KOPT-K1 (cell line): ENCODE results near the gene ATP9A.

Experiments
- H3K27ac ChIP-seq: fragments of 200-600 bp; sonication (generic); 2 replicates; pipeline ENCODE4 v1.5.1; 2016; ENCODE audit warnings: antibody characterized with exemption, mild to moderate bottlenecking, low read depth, low read length; ENCODE audit not compliant: poor library complexity, severe bottlenecking
- H3K36me3 ChIP-seq: fragments of 200-600 bp; sonication (generic); 2 replicates; pipeline ENCODE4 v1.5.1; 2017; ENCODE audit warnings: antibody characterized with exemption, mild to moderate bottlenecking, low read length, moderate library complexity; ENCODE audit not compliant: insufficient read depth
- H3K9me3 ChIP-seq: fragments of 200-600 bp; sonication (generic); 2 replicates; pipeline ENCODE4 v1.5.1; 2017; ENCODE audit warnings: antibody characterized with exemption, low read length, mild to moderate bottlenecking; ENCODE audit not compliant: insufficient read depth, poor library complexity, severe bottlenecking

Gene ATP9A

DNA sequence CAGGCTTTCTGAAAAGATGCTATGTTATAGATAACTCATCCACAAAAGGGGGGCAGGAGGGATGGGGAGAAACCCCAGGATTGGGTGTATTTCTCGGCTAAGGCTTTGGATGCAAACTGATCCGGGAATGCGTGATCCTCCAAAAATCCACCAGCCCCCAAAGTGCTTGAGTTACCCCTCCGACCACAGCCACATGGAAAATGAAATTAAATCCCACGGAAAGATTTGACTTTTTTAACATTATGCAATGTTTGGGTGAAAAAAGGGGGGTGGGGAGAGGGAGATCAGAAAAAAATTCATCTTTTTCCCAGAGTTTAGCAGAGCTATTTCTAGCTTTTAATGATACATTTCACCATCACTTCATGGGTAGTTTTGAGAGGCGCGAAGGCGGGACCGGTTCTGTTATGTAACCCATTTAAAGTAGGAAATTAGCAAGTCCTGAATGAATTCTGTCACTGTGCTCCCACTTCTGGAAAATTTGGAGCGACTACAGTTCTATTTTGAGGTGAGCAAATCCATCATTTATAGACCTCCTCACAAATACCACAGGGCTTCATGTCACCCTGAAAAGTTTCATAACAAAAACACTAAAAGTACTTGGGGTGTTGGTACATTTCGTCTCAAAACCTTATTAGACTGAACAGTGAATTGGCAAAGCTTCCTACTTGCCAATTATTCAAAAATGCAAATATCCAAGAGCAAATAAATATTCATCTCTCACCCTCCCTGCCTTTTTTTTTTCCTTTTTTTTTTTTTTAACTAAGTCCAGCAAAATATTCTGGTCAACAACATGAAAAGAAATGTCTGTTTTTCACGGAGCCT lies 173.7 kb downstream of the ATP9A start:
- H3K27ac ChIP-seq, result no peak overlapping the region
- no peaks in the 10 kb centered on the region for H3K9me3 ChIP-seq
- H3K36me3 ChIP-seq, result no peaks in the 10 kb centered on the region

DNA sequence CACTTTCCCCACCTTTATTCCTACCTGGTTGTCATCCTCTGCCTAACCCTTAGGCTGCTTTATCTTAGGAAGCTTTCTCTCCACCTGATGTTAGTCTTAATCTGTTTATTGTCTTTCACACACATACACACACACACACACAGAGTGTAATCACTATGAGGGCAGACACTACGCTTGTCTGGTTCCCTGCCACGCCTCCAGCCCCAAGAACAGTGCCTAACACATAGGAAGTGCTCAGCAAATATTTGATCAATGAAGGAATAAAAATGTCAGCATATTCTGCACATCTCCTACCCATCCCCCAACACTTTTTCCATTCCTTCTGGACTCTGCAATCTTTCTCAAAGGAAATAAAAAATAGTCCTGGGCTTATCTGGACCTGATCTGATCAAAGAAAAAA lies 174.6 kb downstream of the ATP9A start:
- no peaks in the 10 kb centered on the region for H3K9me3 ChIP-seq
- no peak overlapping the region for H3K27ac ChIP-seq

DNA sequence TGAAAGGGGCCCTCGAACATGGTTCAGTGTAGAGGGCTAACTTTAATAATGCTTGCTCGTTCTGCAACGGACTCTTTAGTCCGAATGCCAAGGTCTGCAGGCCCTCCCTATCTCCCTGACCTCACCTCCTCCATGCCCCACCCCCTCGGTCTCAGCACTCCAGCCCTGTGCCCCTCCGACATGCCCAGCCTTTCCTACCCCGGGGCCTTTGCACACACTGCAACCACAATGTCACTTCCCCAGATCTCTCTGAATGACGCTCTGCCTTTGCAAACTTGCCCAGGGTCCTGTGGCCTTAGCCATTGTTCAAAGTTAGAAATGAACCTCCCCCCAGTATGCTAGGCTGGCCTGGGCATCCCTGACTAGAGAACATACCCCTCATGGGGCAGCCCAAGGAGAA lies 175.6 kb downstream of the ATP9A start:
- Histone ChIP-seq H3K36me3 (no peaks in the 10 kb centered on the region), H3K9me3 (no peaks in the 10 kb centered on the region), H3K27ac (no peak overlapping the region)

More for the DNA sequence above, 174.6 kb downstream of the ATP9A start:
- no peaks in the 10 kb centered on the region for H3K36me3 ChIP-seq

DNA sequence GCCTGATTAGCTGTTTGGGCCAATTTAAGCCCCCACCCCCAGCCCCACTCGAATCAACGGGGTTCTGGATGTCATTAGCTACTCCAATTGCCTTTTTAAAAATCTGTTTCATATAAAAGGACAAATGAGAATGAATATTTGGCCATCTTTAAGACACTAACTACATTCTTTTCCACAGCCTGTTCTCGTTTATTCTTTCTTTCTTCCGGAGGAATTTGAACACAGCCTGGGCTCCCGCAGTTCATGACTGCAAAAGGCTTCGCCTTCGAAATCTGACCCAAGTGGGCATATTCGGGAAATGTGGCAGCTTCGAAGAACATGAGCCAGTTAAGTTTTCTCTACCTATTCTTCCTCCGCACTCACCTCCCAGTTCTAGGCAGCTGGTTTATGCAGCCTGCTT lies 176.3 kb downstream of the ATP9A start:
- Histone ChIP-seq H3K36me3 (no peaks in the 10 kb centered on the region), H3K9me3 (no peaks in the 10 kb centered on the region), H3K27ac (no peak overlapping the region)

DNA sequence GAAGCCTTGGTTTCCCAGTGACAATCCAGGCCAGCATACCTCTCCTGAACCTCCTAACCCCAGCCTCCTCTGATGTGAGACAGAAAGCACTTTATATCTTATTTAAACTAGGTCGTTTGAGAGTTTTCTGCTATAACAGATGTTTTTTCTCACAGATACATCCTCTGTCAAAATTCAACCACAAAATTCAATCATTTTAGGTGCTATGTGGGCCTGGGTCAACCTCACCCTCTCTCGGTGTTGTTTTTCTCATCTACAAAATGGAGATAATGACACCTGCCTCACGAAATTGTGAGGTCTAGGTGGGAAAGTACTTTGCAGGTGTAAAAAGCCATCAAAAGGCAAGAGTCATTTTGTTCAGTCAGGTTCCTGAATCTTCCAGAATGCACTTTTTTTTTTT lies 179.4 kb downstream of the ATP9A start:
- H3K9me3 ChIP-seq, result no peaks in the 10 kb centered on the region
- no peak overlapping the region for H3K27ac ChIP-seq
- no peaks in the 10 kb centered on the region for H3K36me3 ChIP-seq

DNA sequence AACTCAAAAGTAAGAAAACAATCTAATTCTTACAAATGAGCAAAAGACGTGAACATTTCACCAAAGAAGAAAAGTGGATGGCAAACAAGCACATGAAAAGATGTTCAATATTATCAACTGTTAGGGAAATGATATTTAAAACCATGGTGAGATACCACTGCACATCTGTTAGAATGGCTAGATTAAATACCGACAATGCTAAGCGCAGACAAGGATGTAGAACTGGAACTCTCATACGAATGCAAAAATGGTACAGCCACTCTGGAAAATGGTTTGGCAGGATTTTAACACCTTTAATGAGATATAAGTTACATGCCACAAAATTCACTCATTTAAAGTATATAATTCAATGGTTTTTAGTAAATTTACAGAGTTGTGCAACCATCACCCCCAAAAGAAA lies 181.0 kb downstream of the ATP9A start:
- no peaks in the 10 kb centered on the region for H3K9me3 ChIP-seq
- no peaks in the 10 kb centered on the region for H3K36me3 ChIP-seq
- no peak overlapping the region for H3K27ac ChIP-seq

DNA sequence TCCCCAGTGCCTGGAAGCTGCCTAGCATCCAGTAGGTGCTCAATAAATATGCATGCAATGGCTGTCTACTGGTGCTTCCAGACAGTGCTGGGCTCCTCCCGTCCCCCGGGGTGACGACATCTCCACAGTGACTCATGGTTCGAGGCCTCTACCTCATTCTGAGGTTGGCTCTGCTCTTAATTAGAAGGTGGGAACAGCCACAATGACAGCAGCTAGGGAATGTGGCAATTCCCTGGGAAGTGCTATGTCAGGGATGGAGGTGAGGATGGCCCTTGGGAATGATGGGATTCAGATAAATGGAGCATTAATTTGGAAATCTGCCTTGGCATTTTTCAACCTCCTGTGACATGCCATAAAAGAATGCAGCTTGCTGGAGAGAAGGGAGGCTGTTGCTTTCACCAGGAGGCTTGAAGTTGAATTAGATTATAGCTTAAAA lies 182.2 kb downstream of the ATP9A start:
- H3K9me3 ChIP-seq, result no peaks in the 10 kb centered on the region
- no peaks in the 10 kb centered on the region for H3K36me3 ChIP-seq
- no peak overlapping the region for H3K27ac ChIP-seq

DNA sequence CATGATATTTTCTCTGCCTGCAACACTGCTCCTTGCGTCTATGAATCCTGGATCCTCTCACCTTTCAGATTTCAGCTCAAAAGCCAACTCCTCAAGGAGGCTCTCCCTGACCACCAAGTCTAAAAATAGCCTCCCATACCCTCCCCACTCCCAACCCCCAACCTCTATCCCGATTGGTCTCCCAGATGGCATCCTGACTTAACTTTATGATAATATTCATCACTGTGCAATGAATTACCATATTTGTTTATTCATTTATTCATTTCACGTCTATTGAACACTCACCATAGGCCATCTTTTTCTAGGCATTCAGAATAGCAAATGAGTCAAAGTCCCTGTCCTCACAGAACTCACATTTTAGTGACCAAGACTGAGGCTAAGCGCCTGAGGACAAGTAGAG lies 183.0 kb downstream of the ATP9A start:
- no peaks in the 10 kb centered on the region for H3K9me3 ChIP-seq
- no peak overlapping the region for H3K27ac ChIP-seq
- H3K36me3 ChIP-seq, result no peaks in the 10 kb centered on the region

DNA sequence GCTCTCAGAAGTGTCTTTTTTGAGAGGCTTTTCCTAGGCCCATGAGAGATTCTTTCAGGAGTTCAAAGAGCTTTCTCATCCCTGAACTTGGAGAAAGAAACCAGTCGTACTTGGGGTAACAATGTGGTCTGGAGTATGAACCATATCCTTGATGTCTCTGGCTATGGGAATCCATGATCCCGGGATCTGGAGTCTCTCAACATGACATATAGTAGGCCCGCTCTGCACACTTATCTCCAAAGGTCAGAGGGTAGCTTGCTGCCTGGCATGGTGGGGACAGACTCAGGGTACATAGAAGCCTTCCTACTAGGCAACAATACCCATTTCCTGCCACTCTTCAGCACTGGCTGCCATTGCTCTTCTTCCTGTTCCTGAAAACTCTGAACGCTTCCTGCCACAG lies 183.5 kb downstream of the ATP9A start:
- Histone ChIP-seq H3K9me3 (no peaks in the 10 kb centered on the region), H3K27ac (no peak overlapping the region), H3K36me3 (no peaks in the 10 kb centered on the region)

DNA sequence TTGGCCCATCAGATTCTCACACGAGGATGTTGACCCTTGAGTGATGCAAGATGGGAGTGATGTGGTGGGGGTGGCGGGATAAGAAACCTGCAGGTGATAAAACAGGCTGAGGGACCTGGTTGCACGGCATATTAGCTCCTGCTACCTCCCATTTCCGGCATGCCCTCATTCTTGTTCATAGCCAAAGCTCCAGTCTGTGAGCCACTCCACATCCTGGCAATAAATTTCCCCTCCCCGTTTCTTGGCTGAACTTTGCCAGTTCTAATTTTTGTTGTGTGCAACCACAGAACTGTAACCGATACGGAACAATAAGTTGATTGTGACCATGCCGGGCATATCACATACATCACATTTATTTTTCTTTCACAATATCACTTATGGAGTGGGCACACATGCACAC lies 184.1 kb downstream of the ATP9A start:
- H3K27ac ChIP-seq, result no peak overlapping the region
- H3K9me3 ChIP-seq, result no peaks in the 10 kb centered on the region
- no peaks in the 10 kb centered on the region for H3K36me3 ChIP-seq

DNA sequence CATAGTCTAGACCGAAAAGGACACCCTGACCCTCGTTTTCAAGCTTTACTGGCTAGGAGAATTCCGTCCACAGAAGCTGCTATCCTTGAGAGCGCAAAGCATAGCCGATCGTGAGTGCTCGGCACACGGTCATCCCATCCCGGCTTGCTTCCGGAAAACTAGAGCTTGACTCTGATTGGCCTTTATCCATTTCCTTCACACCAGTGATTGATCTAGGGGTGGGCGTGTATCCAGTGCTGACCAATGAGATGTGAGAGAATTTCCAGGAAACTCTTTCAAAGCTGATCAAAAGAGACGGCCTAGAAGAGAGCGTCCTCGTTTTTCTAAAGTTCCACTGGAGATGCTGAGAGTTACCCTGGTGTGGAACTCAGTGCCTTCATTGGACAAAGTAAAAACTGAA lies 184.7 kb downstream of the ATP9A start:
- Histone ChIP-seq H3K36me3 (no peaks in the 10 kb centered on the region), H3K9me3 (no peaks in the 10 kb centered on the region), H3K27ac (no peak overlapping the region)

DNA sequence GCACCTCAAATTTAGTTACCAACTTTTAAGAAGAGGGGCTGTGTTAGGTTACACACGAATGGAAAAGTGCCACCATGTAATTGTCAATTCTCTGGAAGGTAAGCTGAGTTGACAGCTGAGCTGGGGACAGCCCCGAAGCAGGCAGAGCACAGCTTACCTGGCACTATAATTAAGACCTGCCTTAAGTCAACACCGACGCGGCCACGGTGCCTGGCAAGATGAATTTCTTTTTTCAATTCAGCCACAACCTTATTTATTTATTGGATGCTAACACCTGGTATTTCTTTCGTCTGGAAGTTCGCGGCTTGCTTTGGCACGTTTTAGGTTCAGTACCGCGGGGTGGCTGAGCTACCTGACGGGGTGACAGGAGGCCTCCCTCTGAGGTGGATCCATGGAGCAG lies 185.1 kb downstream of the ATP9A start:
- H3K9me3 ChIP-seq, result no peaks in the 10 kb centered on the region
- H3K36me3 ChIP-seq, result no peaks in the 10 kb centered on the region
- H3K27ac ChIP-seq, result no peak overlapping the region

DNA sequence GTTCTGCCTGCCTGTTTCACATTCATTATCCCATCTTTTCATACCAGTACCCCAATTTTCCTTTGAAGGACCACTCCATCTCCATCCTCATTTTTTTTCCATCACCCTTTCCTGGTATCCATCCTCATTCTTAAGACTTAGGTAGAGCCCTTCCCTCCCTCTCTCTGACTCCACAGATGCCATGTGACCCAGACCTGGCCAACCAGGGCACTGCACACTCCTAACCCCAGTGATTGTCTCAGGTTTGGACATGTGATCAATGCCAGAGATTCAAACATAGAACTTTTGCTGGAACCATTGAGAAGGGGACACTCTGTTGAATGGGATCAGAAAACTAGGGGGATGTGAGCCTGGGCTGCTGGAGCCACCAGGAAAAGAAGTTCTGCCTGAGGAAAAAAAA lies 186.6 kb downstream of the ATP9A start:
- Histone ChIP-seq H3K27ac (no peak overlapping the region), H3K36me3 (no peaks in the 10 kb centered on the region), H3K9me3 (no peaks in the 10 kb centered on the region)

DNA sequence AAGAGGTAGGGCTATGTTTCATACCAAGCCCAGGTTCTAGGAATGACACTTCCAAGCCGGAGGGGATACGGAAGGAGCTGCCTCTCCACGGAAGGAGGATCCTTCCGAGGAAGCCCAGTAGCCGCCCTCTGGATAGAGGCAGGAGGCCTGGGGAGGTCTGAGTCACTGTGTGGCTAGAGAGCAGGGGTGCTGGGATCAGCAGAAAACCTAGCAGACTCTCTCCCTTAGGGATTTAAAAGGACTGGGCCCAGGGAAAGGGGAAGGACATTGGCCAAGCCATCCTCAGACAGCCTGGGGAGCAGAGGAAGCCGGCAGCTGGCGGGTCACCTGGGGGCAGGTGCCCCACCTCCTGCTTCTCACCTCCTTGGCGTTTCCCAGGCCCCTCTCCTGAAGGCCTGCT lies 189.1 kb downstream of the ATP9A start:
- H3K36me3 ChIP-seq, result no peaks in the 10 kb centered on the region
- no peak overlapping the region for H3K27ac ChIP-seq
- H3K9me3 ChIP-seq, result no peaks in the 10 kb centered on the region

DNA sequence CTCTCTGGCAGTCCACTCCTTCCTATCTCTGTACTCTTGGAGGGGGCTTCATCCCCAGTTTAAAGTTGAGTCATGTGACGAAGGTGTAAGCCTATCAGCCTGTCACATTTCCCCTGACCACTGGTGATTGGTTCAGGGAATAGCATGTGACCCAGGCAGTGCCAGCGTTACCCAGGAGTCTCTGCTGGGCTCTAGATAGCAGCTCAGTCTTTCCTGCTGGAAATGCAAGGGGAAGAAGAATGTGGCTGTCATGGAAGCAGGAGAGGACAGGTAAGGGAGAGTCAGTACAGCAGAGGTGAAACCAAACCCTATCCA lies 190.1 kb downstream of the ATP9A start:
- H3K36me3 ChIP-seq, result no peaks in the 10 kb centered on the region
- no peak overlapping the region for H3K27ac ChIP-seq
- H3K9me3 ChIP-seq, result no peaks in the 10 kb centered on the region

DNA sequence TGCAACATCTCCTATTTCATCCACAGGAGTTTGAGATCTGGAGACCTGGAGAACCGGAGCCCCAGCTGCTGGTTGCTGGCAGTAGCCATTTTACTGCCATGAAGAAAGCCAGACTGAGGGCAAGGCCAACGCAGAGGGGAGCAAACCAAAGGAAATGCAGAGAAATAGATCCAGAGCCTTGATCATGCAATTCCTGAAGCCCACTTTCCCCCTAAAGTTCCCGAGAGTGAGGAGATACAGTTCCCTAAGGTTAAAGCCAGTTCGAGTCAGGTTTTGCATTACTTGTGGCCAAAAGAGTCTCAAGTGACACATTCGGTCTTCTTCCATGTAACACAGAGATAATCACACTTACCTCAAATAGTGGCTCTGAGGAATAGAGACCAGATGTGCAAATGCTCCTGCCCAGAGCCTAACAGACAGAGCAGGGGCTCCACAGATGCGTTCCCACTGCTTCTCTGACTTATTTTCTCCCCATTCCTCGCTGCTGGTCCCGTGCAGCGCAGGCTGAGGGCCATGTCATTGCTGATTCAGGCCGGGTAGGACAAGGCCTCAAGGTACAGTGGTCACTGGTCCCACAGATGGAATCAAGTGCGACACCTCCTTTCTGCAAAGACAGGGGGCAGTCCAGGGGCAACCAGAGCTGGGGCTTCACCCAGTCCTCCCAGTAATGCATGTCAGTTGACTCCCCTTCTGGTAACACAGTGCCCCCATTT lies 190.6 kb downstream of the ATP9A start:
- Histone ChIP-seq H3K36me3 (no peaks in the 10 kb centered on the region), H3K9me3 (no peaks in the 10 kb centered on the region), H3K27ac (no peak overlapping the region)
